Retinal pigment epithelial cell (primary cell): Measurements from ENCODE around the gene ZBTB33.

ENCODE experiments used
- DNase-seq: peaks from one replicate; pipeline ENCODE4 v3.0.0-alpha.2; 2010; ENCODE audit warnings: low read depth
- H3K4me3 ChIP-seq: 2 replicates; pipeline ENCODE4 v1.5.1; 2011; ENCODE audit warnings: mild to moderate bottlenecking, low read length, control low read depth, moderate library complexity
- CTCF ChIP-seq: conservative IDR thresholded peaks from 2 replicates; pipeline ENCODE4 v1.5.1; 2011; ENCODE audit warnings: low read depth, low read length, control low read depth, inconsistent platforms

The ZBTB33 gene, protein sequence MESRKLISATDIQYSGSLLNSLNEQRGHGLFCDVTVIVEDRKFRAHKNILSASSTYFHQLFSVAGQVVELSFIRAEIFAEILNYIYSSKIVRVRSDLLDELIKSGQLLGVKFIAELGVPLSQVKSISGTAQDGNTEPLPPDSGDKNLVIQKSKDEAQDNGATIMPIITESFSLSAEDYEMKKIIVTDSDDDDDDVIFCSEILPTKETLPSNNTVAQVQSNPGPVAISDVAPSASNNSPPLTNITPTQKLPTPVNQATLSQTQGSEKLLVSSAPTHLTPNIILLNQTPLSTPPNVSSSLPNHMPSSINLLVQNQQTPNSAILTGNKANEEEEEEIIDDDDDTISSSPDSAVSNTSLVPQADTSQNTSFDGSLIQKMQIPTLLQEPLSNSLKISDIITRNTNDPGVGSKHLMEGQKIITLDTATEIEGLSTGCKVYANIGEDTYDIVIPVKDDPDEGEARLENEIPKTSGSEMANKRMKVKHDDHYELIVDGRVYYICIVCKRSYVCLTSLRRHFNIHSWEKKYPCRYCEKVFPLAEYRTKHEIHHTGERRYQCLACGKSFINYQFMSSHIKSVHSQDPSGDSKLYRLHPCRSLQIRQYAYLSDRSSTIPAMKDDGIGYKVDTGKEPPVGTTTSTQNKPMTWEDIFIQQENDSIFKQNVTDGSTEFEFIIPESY

DNA sequence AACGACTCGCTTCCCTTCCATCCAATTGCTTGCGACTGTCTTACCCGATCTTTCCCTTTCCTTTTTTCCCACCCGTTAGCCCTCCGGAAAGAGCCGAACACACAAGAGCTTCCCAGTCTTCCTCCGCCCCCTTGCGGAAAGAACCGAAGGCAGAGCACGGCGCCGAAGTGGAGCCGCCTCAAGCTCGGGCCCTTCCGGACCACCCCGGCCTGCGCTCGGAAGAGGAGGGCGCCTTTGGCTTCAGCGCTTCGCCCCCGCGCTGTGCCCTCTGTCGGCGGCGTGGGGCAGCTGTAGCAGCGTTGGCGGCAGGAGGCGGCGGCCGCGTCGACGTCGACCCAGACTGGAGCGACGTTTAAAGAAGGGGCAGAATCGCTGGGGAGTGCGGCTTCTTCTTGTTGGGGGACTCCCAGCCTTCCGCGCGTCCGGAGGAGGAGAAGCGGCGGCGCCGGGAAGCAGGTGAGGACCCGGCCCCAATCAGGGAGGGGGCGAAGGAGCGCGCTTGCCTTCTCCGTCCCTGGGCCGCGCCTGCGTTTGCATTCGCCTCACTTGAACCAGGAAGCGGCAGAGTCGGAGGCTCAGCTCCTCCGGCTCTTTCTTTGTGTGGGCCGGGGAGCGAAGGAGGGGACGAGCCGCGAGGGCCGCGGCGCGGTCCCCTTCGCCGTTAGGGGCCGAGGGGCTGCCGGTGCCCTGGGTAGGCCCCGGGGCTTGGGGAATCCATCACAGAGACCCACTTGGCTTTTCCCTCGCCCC, at the start of gene ZBTB33:
TSS of gene ZBTB33 (plus strand) at position 291 of the 750 bp plus-strand sequence. CDS start 2,604 bp downstream, outside the sequence.
- TF ChIP-seq CTCF = peak; percentile 53
- peak; percentile 76 for DNase-seq
- peak within 1 kb of the TSS; percentile 60 for H3K4me3 ChIP-seq

DNA sequence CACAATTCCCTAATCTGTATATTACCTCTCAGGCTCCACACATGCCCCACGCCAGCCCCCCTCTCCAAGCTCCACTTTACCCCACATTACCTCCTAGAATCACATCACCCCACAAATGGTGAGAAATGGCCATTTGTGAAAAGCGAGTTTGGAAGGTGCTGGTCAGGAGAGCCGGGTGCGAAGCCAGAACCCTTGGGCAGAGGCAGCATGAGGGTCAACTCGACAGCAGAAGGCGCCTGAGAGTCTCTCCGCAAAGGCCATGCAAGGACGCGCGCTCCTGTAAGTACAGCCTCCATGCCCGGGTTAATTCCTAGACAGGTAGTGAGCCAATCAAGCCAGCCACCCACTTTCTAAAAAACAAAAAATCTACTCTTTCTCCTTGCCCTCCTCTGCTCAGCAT, 49.8 kb upstream of the ZBTB33 start:
- TF ChIP-seq CTCF = no peak
- no peak for DNase-seq
- H3K4me3 ChIP-seq = no peak overlapping the region

GRCh38 chrX:120205816-120206753, 44.5 kb upstream of the ZBTB33 start:
- H3K4me3 ChIP-seq = no peak overlapping the region
- TF ChIP-seq CTCF = no peak
- no peak for DNase-seq

- TF ChIP-seq CTCF = no peak
- no peak for DNase-seq
These were observed 43.5 kb upstream of the ZBTB33 start for GRCh38 chrX:120207009-120207605.

GRCh38 chrX:120213438-120214265, 37.0 kb upstream of the ZBTB33 start:
- peak; percentile 83 for TF ChIP-seq CTCF
- DNase-seq = no peak
- H3K4me3 ChIP-seq = no peak overlapping the region

More at GRCh38 chrX:120207009-120207605, 43.5 kb upstream of the ZBTB33 start:
- no peak overlapping the region for H3K4me3 ChIP-seq
